WTC11 (cell line): ENCODE data around the gene EMD. TPM values are rescaled to one million over a fixed set of nuclear protein-coding genes. Genes with fewer than 3 reads are reported as not detected.

Source experiments
- ATAC-seq: fragments of 200-7000 bp; cut with Tn5 transposase; 2 replicates; pipeline ENCODE4 v1.10.0; 2021; ENCODE audit warnings: mild to moderate bottlenecking, moderate library complexity
- CTCF ChIA-PET: fragments of 300-600 bp; sonication (Branson Sonifier 250); formaldehyde crosslinking; loops from one replicate; lab custom pipeline; 2021; ENCODE audit warnings: antibody characterized with exemption; lab: Charles Lee
- POLR2A ChIA-PET: fragments of 350-600 bp; sonication (Branson Sonifier 250); formaldehyde crosslinking; loops from one replicate; lab custom pipeline; 2021; ENCODE audit warnings: antibody characterized with exemption; lab: Charles Lee
- DNase-seq: peaks from one replicate; pipeline ENCODE4 v3.0.0; 2021; ENCODE audit warnings: low spot score
- H3K27ac Mint-ChIP-seq: 2 replicates; pipeline ENCODE4 v1.8.0; 2021; ENCODE audit warnings: mixed read lengths
- H3K27me3 Mint-ChIP-seq: 2 replicates; pipeline ENCODE4 v1.8.0; 2021; ENCODE audit warnings: low read depth, mild to moderate bottlenecking, moderate library complexity, mixed read lengths
- H3K36me3 Mint-ChIP-seq: 2 replicates; pipeline ENCODE4 v1.8.0; 2021; ENCODE audit warnings: mixed read lengths
- H3K4me1 Mint-ChIP-seq: 2 replicates; pipeline ENCODE4 v1.8.0; 2022; ENCODE audit warnings: mixed read lengths
- H3K4me3 Mint-ChIP-seq: 2 replicates; pipeline ENCODE4 v1.8.0; 2021; ENCODE audit warnings: mild to moderate bottlenecking, moderate library complexity, mixed read lengths
- H3K9me3 Mint-ChIP-seq: 2 replicates; pipeline ENCODE4 v1.8.0; 2021; ENCODE audit warnings: mixed read lengths
- ARID4B ChIP-seq: sonication (generic); formaldehyde crosslinking; IDR thresholded peaks from 2 replicates; pipeline ENCODE4 v1.8.0; 2023; ENCODE audit warnings: missing genetic modification reagents, mild to moderate bottlenecking, borderline replicate concordance
- CREB1 ChIP-seq: sonication (generic); formaldehyde crosslinking; IDR thresholded peaks from 2 replicates; pipeline ENCODE4 v1.8.0; 2023; ENCODE audit warnings: mild to moderate bottlenecking, missing genetic modification reagents
- E2F4 ChIP-seq: sonication (generic); formaldehyde crosslinking; IDR thresholded peaks from 2 replicates; pipeline ENCODE4 v1.8.1; 2022; ENCODE audit warnings: low read depth, mild to moderate bottlenecking, moderate library complexity, missing genetic modification reagents, borderline replicate concordance
- E2F5 ChIP-seq: sonication (generic); formaldehyde crosslinking; IDR thresholded peaks from 2 replicates; pipeline ENCODE4 v1.8.1; 2022; ENCODE audit warnings: mild to moderate bottlenecking, moderate library complexity, missing genetic modification reagents
- ELF4 ChIP-seq: sonication (generic); formaldehyde crosslinking; IDR thresholded peaks from 2 replicates; pipeline ENCODE4 v1.8.1; 2022; ENCODE audit warnings: low read depth, mild to moderate bottlenecking, moderate library complexity, missing genetic modification reagents
- JAZF1 ChIP-seq: fragments of 250-450 bp; sonication (Bioruptor Pico); IDR thresholded peaks from 2 replicates; pipeline ENCODE4 v1.9.0; 2021; ENCODE audit warnings: moderate library complexity, mild to moderate bottlenecking, inconsistent platforms
- MXD4 ChIP-seq: fragments of 250-450 bp; sonication (Bioruptor Pico); IDR thresholded peaks from 2 replicates; pipeline ENCODE4 v1.8.0; 2021; ENCODE audit warnings: mild to moderate bottlenecking, moderate library complexity, borderline replicate concordance
- NFYB ChIP-seq: sonication (generic); formaldehyde crosslinking; conservative IDR thresholded peaks from 2 replicates; pipeline ENCODE4 v1.8.0; 2022; ENCODE audit warnings: low read depth, missing genetic modification reagents
- PREB ChIP-seq: sonication (generic); formaldehyde crosslinking; IDR thresholded peaks from 2 replicates; pipeline ENCODE4 v1.8.1; 2022; ENCODE audit warnings: mild to moderate bottlenecking, missing genetic modification reagents, moderate library complexity, borderline replicate concordance
- PRRX2 ChIP-seq: fragments of 250-450 bp; sonication (Bioruptor Pico); IDR thresholded peaks from 2 replicates; pipeline ENCODE4 v1.8.0; 2021; ENCODE audit warnings: mild to moderate bottlenecking
- STAT6 ChIP-seq: sonication (generic); formaldehyde crosslinking; conservative IDR thresholded peaks from 2 replicates; pipeline ENCODE4 v1.8.1; 2023; ENCODE audit warnings: mild to moderate bottlenecking, low read depth, missing genetic modification reagents, moderate library complexity
- TEAD1 ChIP-seq: sonication (generic); formaldehyde crosslinking; IDR thresholded peaks from 2 replicates; pipeline ENCODE4 v1.8.0; 2022; ENCODE audit warnings: mild to moderate bottlenecking, missing genetic modification reagents
- TP53 ChIP-seq: sonication (generic); formaldehyde crosslinking; IDR thresholded peaks from 2 replicates; pipeline ENCODE4 v1.8.1; 2023; ENCODE audit warnings: mild to moderate bottlenecking, missing genetic modification reagents
- USF1 ChIP-seq: sonication (generic); formaldehyde crosslinking; IDR thresholded peaks from 2 replicates; pipeline ENCODE4 v1.8.0; 2022; ENCODE audit warnings: mild to moderate bottlenecking, missing genetic modification reagents
- USF2 ChIP-seq: sonication (generic); formaldehyde crosslinking; IDR thresholded peaks from 2 replicates; pipeline ENCODE4 v1.8.1; 2023; ENCODE audit warnings: mild to moderate bottlenecking, missing genetic modification reagents, moderate library complexity
- ZNF138 ChIP-seq: sonication (generic); formaldehyde crosslinking; conservative IDR thresholded peaks from 2 replicates; pipeline ENCODE4 v1.8.1; 2022; ENCODE audit warnings: mild to moderate bottlenecking, moderate library complexity, missing genetic modification reagents
- ZNF317 ChIP-seq: sonication (generic); formaldehyde crosslinking; IDR thresholded peaks from 2 replicates; pipeline ENCODE4 v1.8.1; 2023; ENCODE audit warnings: low read depth, mild to moderate bottlenecking, moderate library complexity, missing genetic modification reagents, borderline replicate concordance
- ZNF512 ChIP-seq: sonication (generic); formaldehyde crosslinking; IDR thresholded peaks from 2 replicates; pipeline ENCODE4 v1.8.1; 2022; ENCODE audit warnings: missing genetic modification reagents, borderline replicate concordance
- ZNF532 ChIP-seq: fragments of 250-450 bp; sonication (Bioruptor Pico); IDR thresholded peaks from 2 replicates; pipeline ENCODE4 v1.9.0; 2021; ENCODE audit warnings: mild to moderate bottlenecking, borderline replicate concordance
- total RNA-seq: library from RNA; stranded (reverse); gene quantifications from 3 replicates; pipeline ENCODE4 v1.2.3, GENCODE V29; 2021

EMD gene
- total RNA-seq, 1 experiment from 2014 or later = 78.3 TPM

- POLR2A ChIA-PET = no interaction called here
- no peak overlapping the region for H3K4me3 Mint-ChIP-seq
- TF ChIP-seq PRRX2 (CRISPR knock-in tag) (no peak), ZNF317 (CRISPR knock-in tag) (no peak), STAT6 (CRISPR knock-in tag) (no peak), NFYB (CRISPR knock-in tag) (no peak), TEAD1 (CRISPR knock-in tag) (no peak), USF1 (no peak), ARID4B (CRISPR knock-in tag) (no peak), MXD4 (no peak), ZNF138 (CRISPR knock-in tag) (no peak), E2F5 (no peak), E2F4 (no peak), CREB1 (CRISPR knock-in tag) (no peak), ZNF512 (CRISPR knock-in tag) (no peak), ELF4 (CRISPR knock-in tag) (no peak), USF2 (no peak), JAZF1 (CRISPR knock-in tag) (no peak), TP53 (CRISPR knock-in tag) (no peak), ZNF532 (CRISPR knock-in tag) (no peak), PREB (CRISPR knock-in tag) (no peak)
- no peaks in the 10 kb centered on the region for H3K9me3 Mint-ChIP-seq
- no peak for DNase-seq
- H3K4me1 Mint-ChIP-seq = peaks cover 21% of the 10 kb centered on the region
- H3K27ac Mint-ChIP-seq = peak overlapping the region; percentile 17; the same call in 1 of the 2 replicates
- H3K27me3 Mint-ChIP-seq = no peaks in the 10 kb centered on the region
- no peak for ATAC-seq
- peaks cover 10% of the 10 kb centered on the region; the same call in 1 of the 2 replicates for H3K36me3 Mint-ChIP-seq
- CTCF ChIA-PET = no interaction called here
Observed at GRCh38 chrX:154430916-154431315, 51.8 kb downstream of the EMD start.
